ACC112 (cell line): ENCODE measurements around the gene AOC1.
"Not testable (repeated sequence)": the region's sequence is repeated elsewhere in the genome, so short reads cannot be mapped to it uniquely, and the experiment has no call there.

Source experiments
- H2AFZ ChIP-seq: fragments of 200-600 bp; sonication (generic); one replicate; pipeline ENCODE4 v1.6.0; 2017; ENCODE audit warnings: antibody characterized with exemption, low read length; ENCODE audit not compliant: unreplicated experiment
- H3K27ac ChIP-seq: fragments of 200-600 bp; sonication (generic); 2 replicates; pipeline ENCODE4 v1.5.1; 2014; ENCODE audit warnings: low read depth, mild to moderate bottlenecking, antibody characterized with exemption, low read length, moderate library complexity
- H3K27me3 ChIP-seq: fragments of 200-600 bp; sonication (generic); 2 replicates; pipeline ENCODE4 v1.6.1; 2014; ENCODE audit warnings: mild to moderate bottlenecking, antibody characterized with exemption, low read length, moderate library complexity, mixed read lengths; ENCODE audit not compliant: insufficient read depth
- H3K36me3 ChIP-seq: fragments of 200-600 bp; sonication (generic); 2 replicates; pipeline ENCODE4 v1.6.1; 2016; ENCODE audit warnings: mild to moderate bottlenecking, antibody characterized with exemption, low read length, moderate library complexity, mixed read lengths; ENCODE audit not compliant: insufficient read depth
- H3K4me1 ChIP-seq: fragments of 200-600 bp; sonication (generic); one replicate; pipeline ENCODE4 v1.6.1; 2016; ENCODE audit warnings: low read length, mixed read lengths; ENCODE audit not compliant: insufficient read depth, unreplicated experiment, control insufficient read depth
- H3K4me3 ChIP-seq: fragments of 200-600 bp; sonication (generic); 2 replicates; pipeline ENCODE4 v1.5.1; 2014; ENCODE audit warnings: mild to moderate bottlenecking, low read depth, low read length
- H3K79me2 ChIP-seq: fragments of 200-600 bp; sonication (generic); one replicate; pipeline ENCODE4 v1.6.0; 2016; ENCODE audit warnings: low read length; ENCODE audit not compliant: control insufficient read depth, unreplicated experiment, insufficient read depth

Gene AOC1, protein sequence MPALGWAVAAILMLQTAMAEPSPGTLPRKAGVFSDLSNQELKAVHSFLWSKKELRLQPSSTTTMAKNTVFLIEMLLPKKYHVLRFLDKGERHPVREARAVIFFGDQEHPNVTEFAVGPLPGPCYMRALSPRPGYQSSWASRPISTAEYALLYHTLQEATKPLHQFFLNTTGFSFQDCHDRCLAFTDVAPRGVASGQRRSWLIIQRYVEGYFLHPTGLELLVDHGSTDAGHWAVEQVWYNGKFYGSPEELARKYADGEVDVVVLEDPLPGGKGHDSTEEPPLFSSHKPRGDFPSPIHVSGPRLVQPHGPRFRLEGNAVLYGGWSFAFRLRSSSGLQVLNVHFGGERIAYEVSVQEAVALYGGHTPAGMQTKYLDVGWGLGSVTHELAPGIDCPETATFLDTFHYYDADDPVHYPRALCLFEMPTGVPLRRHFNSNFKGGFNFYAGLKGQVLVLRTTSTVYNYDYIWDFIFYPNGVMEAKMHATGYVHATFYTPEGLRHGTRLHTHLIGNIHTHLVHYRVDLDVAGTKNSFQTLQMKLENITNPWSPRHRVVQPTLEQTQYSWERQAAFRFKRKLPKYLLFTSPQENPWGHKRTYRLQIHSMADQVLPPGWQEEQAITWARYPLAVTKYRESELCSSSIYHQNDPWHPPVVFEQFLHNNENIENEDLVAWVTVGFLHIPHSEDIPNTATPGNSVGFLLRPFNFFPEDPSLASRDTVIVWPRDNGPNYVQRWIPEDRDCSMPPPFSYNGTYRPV

DNA sequence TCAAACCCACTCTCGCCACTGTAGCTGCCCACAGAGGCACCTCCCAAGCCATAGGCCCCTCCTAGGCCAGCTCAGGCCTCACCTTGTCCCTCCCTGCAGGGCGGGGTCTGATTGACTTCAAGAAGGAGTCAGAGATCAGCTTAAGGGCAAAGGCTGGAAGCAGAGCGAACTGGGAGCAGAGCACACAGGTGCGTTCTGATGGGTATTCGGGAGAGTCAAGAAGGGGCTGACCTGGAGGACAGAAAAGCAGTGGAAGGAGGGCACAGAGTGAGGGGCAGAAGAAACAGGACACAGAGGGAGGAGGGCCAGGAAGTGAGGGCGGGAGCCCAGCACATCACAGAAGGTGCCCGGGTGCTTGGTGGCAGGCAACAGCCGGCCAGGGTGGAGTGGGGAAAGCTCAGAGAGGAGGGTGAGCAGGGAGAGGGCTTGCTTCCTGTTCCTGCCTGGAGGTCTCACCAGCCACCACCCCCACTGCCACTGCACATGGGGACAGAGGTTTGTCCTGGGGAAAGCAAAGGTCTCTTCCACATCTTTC lies at the start of gene AOC1:
Gene AOC1, plus strand, starts transcription at position 147 of the 535 bp plus-strand sequence. CDS start 3,954 bp downstream, outside the sequence.
- peaks cover 16% of the 10 kb centered on the region; the same call in 1 of the 2 replicates for H3K27me3 ChIP-seq
- no peak within 1 kb of the TSS for H3K27ac ChIP-seq
- no peak within 1 kb of the TSS for H2AFZ ChIP-seq

DNA sequence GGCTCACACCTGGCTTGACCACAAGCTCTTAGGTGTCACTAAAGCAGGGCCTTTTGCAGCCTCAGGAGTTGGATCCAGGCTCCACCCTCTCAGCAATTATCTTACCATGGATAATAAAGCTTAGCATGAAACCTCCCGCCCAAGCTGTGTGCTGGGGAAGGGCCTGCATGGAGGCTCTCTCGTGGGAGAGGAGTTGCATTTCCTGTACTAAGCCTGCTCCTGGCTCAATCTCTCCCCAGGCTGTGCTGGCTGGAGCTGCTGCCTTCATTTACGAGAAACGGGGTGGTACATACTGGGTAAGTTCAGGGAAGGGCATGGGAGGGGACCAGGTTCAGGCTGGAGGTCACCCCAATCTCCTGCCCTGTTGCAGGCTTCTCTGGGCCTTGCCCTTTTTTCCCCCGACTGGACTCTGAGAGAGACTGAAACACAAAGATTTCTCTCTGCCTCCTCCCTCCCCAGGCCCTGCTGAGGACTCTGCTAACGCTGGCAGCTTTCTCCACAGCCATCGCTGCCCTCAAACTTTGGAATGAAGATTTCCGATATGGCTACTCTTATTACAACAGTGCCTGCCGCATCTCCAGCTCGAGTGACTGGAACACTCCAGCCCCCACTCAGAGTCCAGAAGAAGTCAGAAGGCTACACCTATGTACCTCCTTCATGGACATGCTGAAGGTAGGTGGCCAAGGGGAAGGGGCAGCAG lies 49.0 kb upstream of the AOC1 start:
- H3K27ac ChIP-seq: no peak overlapping the region
- H3K79me2 ChIP-seq: no peaks in the 10 kb centered on the region
- peaks cover 47% of the 10 kb centered on the region for H3K27me3 ChIP-seq
- H3K4me3 ChIP-seq: no peak overlapping the region
- no peaks in the 10 kb centered on the region; the same call in 1 of the 2 replicates for H3K36me3 ChIP-seq
- no peaks in the 10 kb centered on the region for H3K4me1 ChIP-seq
- H2AFZ ChIP-seq: no peak overlapping the region

More for the DNA sequence above, at the start of gene AOC1:
- no peaks in the 10 kb centered on the region for H3K79me2 ChIP-seq
- no peaks in the 10 kb centered on the region for H3K36me3 ChIP-seq
- H3K4me1 ChIP-seq: no peaks in the 10 kb centered on the region
- no peak within 1 kb of the TSS for H3K4me3 ChIP-seq

DNA sequence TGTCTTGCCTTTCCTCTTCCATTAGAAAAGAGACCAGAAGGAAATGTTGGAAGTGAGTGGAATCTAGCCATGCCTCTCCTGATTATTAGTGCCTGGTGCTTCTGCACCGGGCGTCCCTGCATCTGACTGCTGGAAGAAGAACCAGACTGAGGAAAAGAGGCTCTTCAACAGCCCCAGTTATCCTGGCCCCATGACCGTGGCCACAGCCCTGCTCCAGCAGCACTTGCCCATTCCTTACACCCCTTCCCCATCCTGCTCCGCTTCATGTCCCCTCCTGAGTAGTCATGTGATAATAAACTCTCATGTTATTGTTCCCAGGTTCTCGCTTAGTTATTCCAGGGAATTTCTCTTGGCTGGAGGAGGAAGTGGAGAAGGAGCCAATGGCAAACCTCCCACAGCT lies 47.5 kb upstream of the AOC1 start:
- no peak overlapping the region for H3K4me3 ChIP-seq
- H3K27ac ChIP-seq: no peak overlapping the region
- H2AFZ ChIP-seq: no peak overlapping the region
- no peaks in the 10 kb centered on the region; the same call in 1 of the 2 replicates for H3K36me3 ChIP-seq
- H3K27me3 ChIP-seq: peaks cover 33% of the 10 kb centered on the region
- no peaks in the 10 kb centered on the region for H3K4me1 ChIP-seq
- H3K79me2 ChIP-seq: no peaks in the 10 kb centered on the region

DNA sequence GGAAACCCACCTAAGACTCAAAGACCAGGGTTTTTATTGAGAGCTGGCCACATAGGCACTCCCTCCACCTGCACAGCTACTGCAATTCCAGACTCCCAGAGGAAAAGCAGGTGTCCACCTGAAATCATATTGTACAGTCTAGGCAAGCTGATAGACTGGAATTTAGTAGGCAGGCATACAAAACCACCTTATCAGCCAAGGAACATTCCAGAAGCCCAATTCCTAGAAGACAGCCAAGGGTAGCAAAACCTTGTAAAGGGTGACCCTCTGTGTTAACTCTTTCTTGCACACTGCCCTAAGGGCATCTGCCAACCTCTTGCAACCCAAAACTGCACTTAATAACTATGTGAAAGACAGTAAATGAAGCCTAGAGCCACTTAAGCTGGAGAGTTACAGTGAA lies 46.5 kb upstream of the AOC1 start:
- Histone ChIP-seq H2AFZ (no peak overlapping the region), H3K27me3 (peaks cover 23% of the 10 kb centered on the region), H3K4me1 (no peaks in the 10 kb centered on the region), H3K27ac (no peak overlapping the region), H3K79me2 (no peaks in the 10 kb centered on the region), H3K4me3 (no peak overlapping the region), H3K36me3 (no peaks in the 10 kb centered on the region)

DNA sequence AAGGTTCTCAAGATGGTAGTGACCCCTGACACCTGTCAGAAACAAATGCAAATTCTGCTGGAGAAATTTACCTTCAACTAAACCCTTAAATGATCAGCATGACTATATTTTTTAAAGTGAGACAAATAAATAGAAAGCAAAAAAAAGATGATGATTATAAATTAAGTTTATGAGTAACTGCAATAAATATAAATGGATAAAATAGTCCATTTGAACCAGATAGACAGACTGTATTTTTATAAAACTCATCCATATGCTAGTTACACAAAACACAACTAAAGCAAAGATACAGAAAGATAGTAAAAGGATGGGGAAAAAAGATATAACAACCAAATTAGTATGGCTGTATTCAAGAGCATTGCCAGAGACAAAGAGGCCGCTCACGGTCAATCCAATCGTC lies 45.9 kb upstream of the AOC1 start:
- Histone ChIP-seq H3K27me3 (peaks cover 17% of the 10 kb centered on the region), H3K79me2 (no peaks in the 10 kb centered on the region), H2AFZ (no peak overlapping the region), H3K36me3 (no peaks in the 10 kb centered on the region), H3K4me3 (no peak overlapping the region), H3K27ac (no peak overlapping the region), H3K4me1 (no peaks in the 10 kb centered on the region)

DNA sequence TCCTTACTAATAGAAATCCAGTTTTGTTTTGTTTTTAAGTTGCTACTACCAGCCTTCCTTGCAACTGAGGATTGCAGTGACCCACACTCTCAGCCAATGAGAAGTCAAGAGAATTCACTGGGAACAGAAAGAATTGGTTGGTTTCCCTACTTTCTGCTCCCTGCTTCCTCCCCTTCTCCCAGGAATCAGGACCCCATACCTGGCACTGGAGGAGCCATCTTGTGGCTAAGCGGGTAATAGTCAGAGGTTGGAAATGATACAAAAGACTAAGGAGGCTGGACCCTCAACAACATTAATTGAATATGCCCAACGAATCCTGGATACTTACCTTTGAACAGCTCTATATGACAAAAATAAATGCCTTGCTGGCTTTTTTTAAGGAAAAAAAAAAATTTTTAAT lies 45.5 kb upstream of the AOC1 start:
- Histone ChIP-seq H3K36me3 (no peaks in the 10 kb centered on the region), H2AFZ (no peak overlapping the region), H3K4me3 (no peak overlapping the region), H3K27me3 (peaks cover 13% of the 10 kb centered on the region), H3K79me2 (no peaks in the 10 kb centered on the region), H3K27ac (no peak overlapping the region), H3K4me1 (no peaks in the 10 kb centered on the region)

DNA sequence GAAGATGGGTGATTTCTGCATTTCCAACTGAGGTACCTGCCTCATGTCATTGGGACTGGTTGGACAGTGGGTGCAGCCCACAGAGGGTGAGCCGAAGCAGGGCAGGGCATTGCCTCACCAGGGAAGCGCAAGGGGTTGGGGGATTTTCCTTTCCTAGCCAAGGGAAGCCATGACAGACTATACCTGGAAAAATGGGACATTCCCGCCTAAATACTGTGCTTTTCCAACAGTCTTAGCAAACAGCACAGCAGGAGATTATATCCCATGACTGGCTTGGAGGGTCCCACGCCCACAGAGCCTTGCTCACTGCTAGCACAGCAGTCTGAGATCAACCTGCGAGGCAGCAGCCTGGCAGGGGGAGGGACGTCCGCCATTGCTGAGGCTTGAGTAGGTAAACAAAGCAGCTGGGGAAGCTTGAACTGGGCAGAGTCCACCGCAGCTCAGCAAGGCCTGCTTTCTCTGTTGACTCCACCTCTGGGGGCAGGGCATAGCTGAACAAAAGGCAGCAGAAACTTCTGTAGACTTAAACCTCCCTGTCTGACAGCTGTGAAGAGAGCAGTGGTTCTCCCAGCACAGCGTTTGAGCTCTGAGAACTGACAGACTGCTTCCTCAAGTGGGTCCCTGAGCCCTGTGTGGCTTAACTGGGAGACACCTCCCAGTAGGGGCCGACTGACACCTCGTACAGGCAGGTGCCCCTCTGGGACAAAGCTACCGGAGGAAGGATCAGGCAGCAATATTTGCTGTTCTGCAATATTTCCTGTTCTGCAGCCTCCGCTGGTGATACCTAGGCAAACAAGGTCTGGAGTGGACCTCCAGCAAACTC lies 44.5 kb upstream of the AOC1 start:
- not testable (repeated sequence) for H3K4me1 ChIP-seq, H2AFZ ChIP-seq, H3K27ac ChIP-seq, H3K4me3 ChIP-seq, H3K79me2 ChIP-seq, H3K36me3 ChIP-seq, H3K27me3 ChIP-seq

DNA sequence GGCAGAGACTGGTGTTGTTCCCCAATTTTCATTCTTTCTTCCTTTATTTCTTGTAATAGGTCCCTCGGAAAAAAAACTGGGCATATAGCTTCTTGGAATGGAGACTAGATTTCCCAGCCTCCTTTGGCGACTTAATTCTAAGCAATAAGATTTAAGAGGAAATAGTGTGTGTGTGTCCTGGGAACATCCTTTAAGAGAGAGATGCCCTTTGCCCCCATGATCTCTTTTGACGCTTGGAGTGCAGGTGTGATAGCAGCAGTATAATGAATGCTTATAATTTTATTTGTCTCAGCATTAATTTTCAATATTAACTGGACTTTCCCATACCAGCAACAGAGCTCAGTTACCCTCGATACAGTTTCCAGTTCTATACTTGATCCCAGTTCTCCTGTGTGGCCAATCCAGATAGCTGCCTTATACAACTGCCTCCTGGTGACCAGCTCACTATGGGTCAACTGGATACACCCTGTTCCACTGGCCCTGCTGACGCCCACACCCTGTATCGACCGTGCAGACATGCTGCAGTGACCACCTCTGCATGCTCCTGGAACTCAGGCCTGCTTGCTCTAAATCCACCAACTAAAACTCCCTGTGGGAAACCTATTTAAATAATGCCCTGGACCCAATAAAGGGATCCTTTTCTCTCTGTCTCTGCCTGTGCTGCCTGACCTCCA lies 37.9 kb upstream of the AOC1 start:
- no peaks in the 10 kb centered on the region for H3K27me3 ChIP-seq
- H3K79me2 ChIP-seq: no peaks in the 10 kb centered on the region
- no peak overlapping the region for H3K27ac ChIP-seq
- no peaks in the 10 kb centered on the region for H3K36me3 ChIP-seq
- H3K4me1 ChIP-seq: no peaks in the 10 kb centered on the region
- no peak overlapping the region for H2AFZ ChIP-seq
- H3K4me3 ChIP-seq: no peak overlapping the region

DNA sequence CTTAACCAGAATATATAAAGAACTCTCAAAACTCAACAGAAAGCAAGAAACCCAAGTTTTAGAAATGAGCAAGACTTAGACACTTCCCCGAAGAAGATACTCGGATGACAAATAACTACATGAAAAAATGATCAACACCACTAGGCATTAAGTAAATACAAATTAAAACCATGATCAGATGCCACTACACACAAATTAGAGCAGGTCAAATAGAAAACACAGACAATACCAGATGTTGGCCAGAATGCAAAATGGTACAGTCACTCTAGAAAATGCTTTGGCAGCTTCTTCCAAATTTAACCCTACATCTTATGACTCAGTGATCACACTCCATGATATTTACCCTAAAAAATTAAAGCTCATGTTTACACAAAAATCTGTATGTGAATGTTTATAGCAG lies 33.3 kb upstream of the AOC1 start:
- Histone ChIP-seq H3K4me3 (no peak overlapping the region), H3K36me3 (no peaks in the 10 kb centered on the region), H2AFZ (no peak overlapping the region), H3K27ac (no peak overlapping the region), H3K4me1 (no peaks in the 10 kb centered on the region), H3K79me2 (no peaks in the 10 kb centered on the region), H3K27me3 (no peaks in the 10 kb centered on the region)
